MCF 10A (cell line): ENCODE results near the gene OR52D1. TPM values are rescaled to one million over a fixed set of nuclear protein-coding genes. Genes with fewer than 3 reads are reported as not detected.

Experiments used
- BruUV-seq: library from RNA; stranded (reverse); fragments of 400-500 nt; replicated peaks from 2 replicates; lab custom pipeline; 2021; lab: Mats Ljungman, UMichigan
- CTCF ChIA-PET: fragments of 300-600 bp; sonication (Branson Sonifier 250); formaldehyde crosslinking; extraction: SDS; loops from one replicate; lab custom pipeline; 2021; ENCODE audit warnings: antibody characterized with exemption, inconsistent platforms; lab: Yijun Ruan, JAX
- POLR2A ChIA-PET: fragments of 300-600, 350-650 bp; sonication (Branson Sonifier 250); formaldehyde crosslinking; extraction: SDS; loops from one replicate; lab custom pipeline; 2020; ENCODE audit warnings: antibody characterized with exemption, inconsistent platforms; lab: Yijun Ruan, JAX
- DNase-seq: peaks from one replicate; pipeline ENCODE4 v3.0.0-alpha.2; 2018; ENCODE audit not compliant: unreplicated experiment
- H3K27ac Mint-ChIP-seq: one replicate; pipeline ENCODE4 v1.8.0; 2022; ENCODE audit warnings: mild to moderate bottlenecking, low read depth, mixed read lengths; ENCODE audit not compliant: unreplicated experiment
- H3K27me3 Mint-ChIP-seq: one replicate; pipeline ENCODE4 v1.8.0; 2022; ENCODE audit warnings: mixed read lengths; ENCODE audit not compliant: insufficient read depth, unreplicated experiment
- H3K36me3 Mint-ChIP-seq: one replicate; pipeline ENCODE4 v1.8.0; 2022; ENCODE audit warnings: mild to moderate bottlenecking, moderate library complexity, mixed read lengths; ENCODE audit not compliant: insufficient read depth, unreplicated experiment
- H3K4me1 Mint-ChIP-seq: one replicate; pipeline ENCODE4 v1.8.0; 2022; ENCODE audit warnings: mixed read lengths; ENCODE audit not compliant: insufficient read depth, unreplicated experiment
- H3K4me3 Mint-ChIP-seq: one replicate; pipeline ENCODE4 v1.8.0; 2022; ENCODE audit warnings: mild to moderate bottlenecking, moderate library complexity, mixed read lengths; ENCODE audit not compliant: unreplicated experiment
- H3K9me3 Mint-ChIP-seq: one replicate; pipeline ENCODE4 v1.8.0; 2022; ENCODE audit warnings: mixed read lengths; ENCODE audit not compliant: unreplicated experiment
- CTCF ChIP-seq: fragments of 200-600 bp; IDR thresholded peaks from one replicate; pipeline ENCODE4 v1.8.0; 2022; ENCODE audit warnings: antibody characterized with exemption, mild to moderate bottlenecking; ENCODE audit not compliant: unreplicated experiment
- intact Hi-C: fragments of 100-400 bp; cut with micrococcal nuclease; formaldehyde crosslinking; loops from 2 replicates; pipeline ENCODE4 v1.14.1; 2022
- total RNA-seq: library from RNA; stranded (reverse); gene quantifications from 2 replicates; pipeline ENCODE4 v1.2.3, GENCODE V29; 2022

Gene OR52D1
- total RNA-seq, 1 experiment from 2014 or later: not detected

DNA sequence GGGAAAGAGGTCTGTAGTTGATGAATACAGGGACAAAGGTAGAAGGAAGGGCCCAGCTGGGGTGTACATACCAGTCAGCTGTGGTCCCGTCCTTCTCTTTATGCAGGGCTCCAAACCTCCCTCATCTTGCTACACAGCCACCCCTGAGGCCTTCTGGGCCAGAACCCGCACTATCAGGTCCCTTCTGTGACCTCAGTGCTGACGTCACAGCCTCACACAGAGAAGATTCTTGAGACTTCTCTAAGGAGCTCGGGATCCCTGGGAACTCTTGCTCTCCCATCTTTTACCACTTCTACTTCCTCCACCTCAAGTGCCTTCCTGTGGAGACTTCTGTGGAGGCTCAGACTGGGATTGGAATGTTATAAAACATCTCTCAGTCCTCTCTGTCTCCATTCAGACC is 21.3 kb downstream of the OR52D1 start, which contains the start of gene UBQLN3:
Gene UBQLN3 (minus strand): TSS at position 155 of the 400 bp plus-strand sequence. CDS start 399 bp downstream, outside the sequence.
- Mint-ChIP-seq H3K27me3 (peaks cover 36% of the 10 kb centered on the region), H3K4me3 (no peak within 1 kb of the TSS), H3K27ac (no peak within 1 kb of the TSS), H3K9me3 (no peaks in the 10 kb centered on the region), H3K4me1 (no peaks in the 10 kb centered on the region), H3K36me3 (no peaks in the 10 kb centered on the region)
- no TSS peak for BruUV-seq
- intact Hi-C loops: no loop called here
- no peak for TF ChIP-seq CTCF
- CTCF ChIA-PET: no interaction called here
- no peak for DNase-seq
- POLR2A ChIA-PET: no interaction called here

DNA sequence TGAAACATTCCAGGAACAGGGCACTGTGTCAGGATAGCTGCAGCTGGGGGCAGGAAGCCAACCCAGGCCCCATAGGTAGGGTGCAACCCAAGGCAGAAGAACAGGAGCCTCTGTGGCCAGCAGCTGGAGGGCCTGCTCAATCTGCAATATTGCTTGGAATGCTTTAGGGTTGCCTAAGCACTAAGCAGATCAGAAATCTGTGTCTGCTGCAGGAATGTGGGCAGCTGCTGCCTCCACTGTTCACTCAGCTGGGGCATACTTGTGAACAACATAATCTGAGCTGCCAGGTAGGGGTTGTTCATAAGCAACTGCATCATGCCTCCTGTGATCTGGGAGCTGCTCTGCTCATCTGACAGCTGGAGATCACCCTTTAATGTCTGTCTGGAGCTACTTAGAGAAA is 26.4 kb downstream of the OR52D1 start:
- ChIA-PET CTCF (no interaction called here), POLR2A (no interaction called here)
- H3K4me3 Mint-ChIP-seq: no peak overlapping the region
- no peak for DNase-seq
- no peak for TF ChIP-seq CTCF
- no peaks in the 10 kb centered on the region for H3K9me3 Mint-ChIP-seq
- H3K36me3 Mint-ChIP-seq: no peaks in the 10 kb centered on the region
- intact Hi-C loops: no loop called here
- peaks cover 36% of the 10 kb centered on the region for H3K27me3 Mint-ChIP-seq
- no TSS peak for BruUV-seq
- no peaks in the 10 kb centered on the region for H3K4me1 Mint-ChIP-seq
- H3K27ac Mint-ChIP-seq: no peak overlapping the region

GRCh38 chr11:5516599-5516998 is 28.1 kb downstream of the OR52D1 start, which contains the start of gene UBQLNL:
UBQLNL (minus strand) TSS chr11:5516699; CDS start chr11:5516441, 258 bp downstream.
- intact Hi-C loops: no loop called here
- Mint-ChIP-seq H3K27me3 (peaks cover 18% of the 10 kb centered on the region), H3K4me1 (no peaks in the 10 kb centered on the region), H3K4me3 (no peak within 1 kb of the TSS), H3K9me3 (no peaks in the 10 kb centered on the region), H3K27ac (no peak within 1 kb of the TSS), H3K36me3 (no peaks in the 10 kb centered on the region)
- POLR2A ChIA-PET: no interaction called here
- CTCF ChIA-PET: interaction anchor here (0.7 to 0.9 kb wide), 2 partner anchors 9 to 1035 kb away, joined by 3 read pairs; no protein-coding TSS in a partner anchor
- no peak for TF ChIP-seq CTCF
- no TSS peak for BruUV-seq
- DNase-seq: no peak

DNA sequence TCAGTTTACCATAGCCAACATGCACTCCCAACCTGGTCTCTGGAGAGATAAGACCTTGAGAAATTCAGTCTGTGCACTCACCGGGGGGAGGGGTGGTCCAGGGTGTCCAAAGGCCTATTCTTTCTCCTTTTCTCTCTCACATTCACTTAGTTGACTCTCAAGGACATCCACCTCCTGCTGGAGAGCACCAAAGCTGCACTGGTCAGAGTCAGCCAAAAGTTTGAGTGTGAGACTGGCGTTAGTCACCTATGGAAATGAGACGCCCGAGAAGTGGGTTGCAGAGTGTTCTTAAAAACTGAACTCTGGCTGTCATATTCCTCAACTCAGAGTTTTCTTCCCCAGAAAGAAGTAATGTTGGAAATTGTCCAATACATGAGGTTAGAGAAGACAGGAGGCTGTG is 33.1 kb downstream of the OR52D1 start:
- no peak for DNase-seq
- intact Hi-C loops: no loop called here
- POLR2A ChIA-PET: no interaction called here

More for the DNA sequence above, 33.1 kb downstream of the OR52D1 start:
- no peaks in the 10 kb centered on the region for H3K9me3 Mint-ChIP-seq
- CTCF ChIA-PET: interaction anchor here (0.8 kb wide), 1 partner anchor 24 kb away, joined by 4 read pairs; no protein-coding TSS in a partner anchor
- no peak overlapping the region for H3K4me3 Mint-ChIP-seq
- no peak for TF ChIP-seq CTCF
- BruUV-seq: no TSS peak
- H3K4me1 Mint-ChIP-seq: no peaks in the 10 kb centered on the region
- peaks cover 24% of the 10 kb centered on the region for H3K27me3 Mint-ChIP-seq
- no peaks in the 10 kb centered on the region for H3K36me3 Mint-ChIP-seq
- H3K27ac Mint-ChIP-seq: no peak overlapping the region
